Karpas-422 (cell line): ENCODE results near the gene MAMLD1. TPM values are rescaled to one million over a fixed set of nuclear protein-coding genes. Genes with fewer than 3 reads are reported as not detected.

Source experiments
- DNase-seq: peaks from one replicate; pipeline ENCODE4 v3.0.0-alpha.2; 2015
- H2AFZ ChIP-seq: fragments of 200-600 bp; sonication (generic); 2 replicates; pipeline ENCODE4 v1.6.1; 2014; ENCODE audit warnings: antibody characterized with exemption, low read length, mixed read lengths
- H3K27ac ChIP-seq: fragments of 200-600 bp; sonication (generic); 2 replicates; pipeline ENCODE4 v1.5.1; 2014; ENCODE audit warnings: mild to moderate bottlenecking, low read length, moderate library complexity
- H3K27me3 ChIP-seq: fragments of 200-600 bp; sonication (generic); 2 replicates; pipeline ENCODE4 v1.6.1; 2014; ENCODE audit warnings: low read length, mixed read lengths
- H3K36me3 ChIP-seq: fragments of 200-600 bp; sonication (generic); 2 replicates; pipeline ENCODE4 v1.6.1; 2014; ENCODE audit warnings: low read length, mixed read lengths; ENCODE audit not compliant: insufficient read depth
- H3K4me1 ChIP-seq: fragments of 200-600 bp; sonication (generic); 2 replicates; pipeline ENCODE4 v1.6.1; 2014; ENCODE audit warnings: mild to moderate bottlenecking, low read length, mixed read lengths
- H3K4me2 ChIP-seq: fragments of 200-600 bp; sonication (generic); 2 replicates; pipeline ENCODE4 v1.6.1; 2014; ENCODE audit warnings: low read length, low read depth, mild to moderate bottlenecking; ENCODE audit not compliant: poor library complexity, severe bottlenecking
- H3K4me3 ChIP-seq: fragments of 200-600 bp; sonication (generic); 2 replicates; pipeline ENCODE4 v1.5.1; 2014; ENCODE audit warnings: mild to moderate bottlenecking, antibody characterized with exemption, low read length, mixed read lengths
- H3K79me2 ChIP-seq: fragments of 200-600 bp; sonication (generic); 2 replicates; pipeline ENCODE4 v1.6.1; 2014; ENCODE audit warnings: mild to moderate bottlenecking, low read length, mixed read lengths
- H3K9ac ChIP-seq: fragments of 200-600 bp; sonication (generic); 2 replicates; pipeline ENCODE4 v1.6.0; 2014; ENCODE audit warnings: low read length
- H3K9me2 ChIP-seq: fragments of 200-600 bp; sonication (generic), shearing (Covaris generic); replicated peaks from 2 replicates; pipeline ENCODE4 v1.6.0; 2014; ENCODE audit warnings: mild to moderate bottlenecking, low read length, moderate library complexity; ENCODE audit not compliant: insufficient read depth
- H3K9me3 ChIP-seq: fragments of 300-700, 200-600 bp; sonication (generic); 2 replicates; pipeline ENCODE4 v1.6.1; 2014; ENCODE audit warnings: low read length, mixed read lengths
- H4K20me1 ChIP-seq: fragments of 200-600 bp; sonication (generic); 2 replicates; pipeline ENCODE4 v1.6.1; 2014; ENCODE audit warnings: mild to moderate bottlenecking, antibody characterized with exemption, low read length, low read depth; ENCODE audit not compliant: insufficient read depth
- total RNA-seq: library from RNA; depleted of rRNA; stranded (reverse); fragments of >200 nt; shearing (Covaris generic); gene quantifications from 2 replicates; pipeline ENCODE4 v1.2.3, GENCODE V29; 2014; ENCODE audit warnings: low replicate concordance

The MAMLD1 gene
- total RNA-seq, 1 experiment from 2014 or later = 37.8 TPM

- H2AFZ ChIP-seq = no peak overlapping the region
- no peak for DNase-seq
- H3K9me2 ChIP-seq = no peaks in the 10 kb centered on the region
- no peaks in the 10 kb centered on the region for H3K36me3 ChIP-seq
- H3K4me3 ChIP-seq = no peak overlapping the region
- H3K27ac ChIP-seq = no peak overlapping the region
- H3K79me2 ChIP-seq = no peaks in the 10 kb centered on the region
- H3K27me3 ChIP-seq = no peaks in the 10 kb centered on the region
- H3K9ac ChIP-seq = no peak overlapping the region
- H4K20me1 ChIP-seq = peaks cover 4% of the 10 kb centered on the region; the same call in 1 of the 2 replicates
- peaks cover 28% of the 10 kb centered on the region for H3K4me1 ChIP-seq
- H3K4me2 ChIP-seq = no peak overlapping the region
- no peaks in the 10 kb centered on the region for H3K9me3 ChIP-seq
Measured at GRCh38 chrX:150502979-150503897, 140.1 kb downstream of the MAMLD1 start.

GRCh38 chrX:150503898-150504219 lies 140.7 kb downstream of the MAMLD1 start:
- Histone ChIP-seq H3K4me1 (peaks cover 24% of the 10 kb centered on the region), H2AFZ (no peak overlapping the region), H3K4me3 (no peak overlapping the region), H3K9me3 (no peaks in the 10 kb centered on the region), H3K9ac (no peak overlapping the region), H3K4me2 (no peak overlapping the region), H3K27ac (no peak overlapping the region), H3K9me2 (no peaks in the 10 kb centered on the region), H3K27me3 (no peaks in the 10 kb centered on the region), H4K20me1 (peaks cover 4% of the 10 kb centered on the region; the same call in 1 of the 2 replicates), H3K79me2 (no peaks in the 10 kb centered on the region), H3K36me3 (no peaks in the 10 kb centered on the region)
- DNase-seq = no peak

GRCh38 chrX:150504397-150505182 lies 141.5 kb downstream of the MAMLD1 start:
- H3K79me2 ChIP-seq = no peaks in the 10 kb centered on the region
- H3K9me2 ChIP-seq = no peaks in the 10 kb centered on the region
- H3K9ac ChIP-seq = no peak overlapping the region
- H3K4me1 ChIP-seq = peaks cover 17% of the 10 kb centered on the region
- H3K9me3 ChIP-seq = no peaks in the 10 kb centered on the region
- no peak overlapping the region for H3K27ac ChIP-seq
- H3K36me3 ChIP-seq = peaks cover 4% of the 10 kb centered on the region; the same call in 1 of the 2 replicates
- no peak for DNase-seq
- H3K4me3 ChIP-seq = no peak overlapping the region
- no peak overlapping the region for H3K4me2 ChIP-seq
- peaks cover 4% of the 10 kb centered on the region; the same call in 1 of the 2 replicates for H4K20me1 ChIP-seq
- no peak overlapping the region for H2AFZ ChIP-seq
- H3K27me3 ChIP-seq = no peaks in the 10 kb centered on the region

GRCh38 chrX:150506020-150506419 lies 142.9 kb downstream of the MAMLD1 start:
- Histone ChIP-seq H3K4me2 (no peak overlapping the region), H3K4me3 (no peak overlapping the region), H3K27ac (no peak overlapping the region), H4K20me1 (peaks cover 4% of the 10 kb centered on the region; the same call in 1 of the 2 replicates), H2AFZ (no peak overlapping the region), H3K9me3 (no peaks in the 10 kb centered on the region), H3K9ac (no peak overlapping the region), H3K9me2 (no peaks in the 10 kb centered on the region), H3K27me3 (no peaks in the 10 kb centered on the region), H3K36me3 (peaks cover 7% of the 10 kb centered on the region; the same call in 1 of the 2 replicates), H3K79me2 (no peaks in the 10 kb centered on the region), H3K4me1 (peaks cover 3% of the 10 kb centered on the region; the same call in 1 of the 2 replicates)
- DNase-seq = no peak

- no peaks in the 10 kb centered on the region for H3K27me3 ChIP-seq
- H3K9me3 ChIP-seq = no peaks in the 10 kb centered on the region
- no peak overlapping the region for H2AFZ ChIP-seq
- H3K79me2 ChIP-seq = no peaks in the 10 kb centered on the region
- no peak overlapping the region for H3K4me3 ChIP-seq
- H3K27ac ChIP-seq = no peak overlapping the region
- H3K36me3 ChIP-seq = peaks cover 7% of the 10 kb centered on the region; the same call in 1 of the 2 replicates
- peaks cover 4% of the 10 kb centered on the region; the same call in 1 of the 2 replicates for H4K20me1 ChIP-seq
- no peak overlapping the region for H3K4me2 ChIP-seq
- H3K9ac ChIP-seq = no peak overlapping the region
- no peaks in the 10 kb centered on the region for H3K4me1 ChIP-seq
- no peak for DNase-seq
- no peaks in the 10 kb centered on the region for H3K9me2 ChIP-seq
Measured at GRCh38 chrX:150506486-150506885, 143.4 kb downstream of the MAMLD1 start.

GRCh38 chrX:150507251-150507856 lies 144.2 kb downstream of the MAMLD1 start:
- Histone ChIP-seq H3K9ac (no peak overlapping the region), H3K79me2 (no peaks in the 10 kb centered on the region), H3K27me3 (no peaks in the 10 kb centered on the region), H3K9me3 (no peaks in the 10 kb centered on the region), H3K4me2 (no peak overlapping the region), H3K4me3 (no peak overlapping the region), H3K36me3 (peaks cover 7% of the 10 kb centered on the region; the same call in 1 of the 2 replicates), H3K9me2 (no peaks in the 10 kb centered on the region), H2AFZ (no peak overlapping the region), H4K20me1 (peaks cover 4% of the 10 kb centered on the region; the same call in 1 of the 2 replicates), H3K27ac (no peak overlapping the region), H3K4me1 (no peaks in the 10 kb centered on the region)
- no peak for DNase-seq

- H3K79me2 ChIP-seq = no peaks in the 10 kb centered on the region
- H3K27ac ChIP-seq = no peak overlapping the region
- H3K4me1 ChIP-seq = no peaks in the 10 kb centered on the region
- peaks cover 4% of the 10 kb centered on the region; the same call in 1 of the 2 replicates for H4K20me1 ChIP-seq
- no peaks in the 10 kb centered on the region for H3K27me3 ChIP-seq
- DNase-seq = no peak
- H3K4me3 ChIP-seq = no peak overlapping the region
- no peak overlapping the region for H2AFZ ChIP-seq
- no peak overlapping the region for H3K9ac ChIP-seq
- H3K9me2 ChIP-seq = no peaks in the 10 kb centered on the region
- no peaks in the 10 kb centered on the region for H3K9me3 ChIP-seq
- no peak overlapping the region for H3K4me2 ChIP-seq
- H3K36me3 ChIP-seq = peaks cover 7% of the 10 kb centered on the region; the same call in 1 of the 2 replicates
Measured at GRCh38 chrX:150508018-150508417, 144.9 kb downstream of the MAMLD1 start.
